Caco-2 (cell line): ENCODE measurements around the gene HIVEP3. TPM values are rescaled to one million over a fixed set of nuclear protein-coding genes. Genes with fewer than 3 reads are reported as not detected.

ENCODE experiments used
- BruUV-seq: library from RNA; stranded (reverse); fragments of 400-500 nt; replicated peaks from 2 replicates; lab custom pipeline; 2021; lab: Mats Ljungman, UMichigan
- CTCF ChIA-PET: fragments of 300-600 bp; sonication (Branson Sonifier 250); formaldehyde crosslinking; loops from one replicate; lab custom pipeline; 2022; ENCODE audit warnings: antibody characterized with exemption; lab: Charles Lee
- POLR2A ChIA-PET: fragments of 300-600 bp; sonication (Branson Sonifier 250); formaldehyde crosslinking; loops from one replicate; lab custom pipeline; 2022; ENCODE audit warnings: antibody characterized with exemption; lab: Charles Lee
- DNase-seq, 2 experiments: peaks; one replicate each; pipeline versions ENCODE4 v3.0.0 to v3.0.0-alpha.2; 2020 to 2022
- H3K27me3 ChIP-seq: replicated peaks from 2 replicates; pipeline ENCODE4 v1.6.0; 2011; ENCODE audit warnings: low read length; ENCODE audit not compliant: control insufficient read depth, insufficient read depth
- H3K36me3 ChIP-seq: 2 replicates; pipeline ENCODE4 v1.5.1; 2011; ENCODE audit warnings: low read length; ENCODE audit not compliant: control insufficient read depth, insufficient read depth
- H3K4me1 ChIP-seq: fragments of 250-450 bp; sonication (Bioruptor Pico); 2 replicates; pipeline ENCODE4 v1.5.1; 2020; ENCODE audit warnings: mild to moderate bottlenecking
- H3K4me3 ChIP-seq: 2 replicates; pipeline ENCODE4 v1.5.1; 2011; ENCODE audit warnings: low read depth, mild to moderate bottlenecking, control low read depth, low read length
- H3K9me3 ChIP-seq: fragments of 250-450 bp; sonication (Bioruptor Pico); 2 replicates; pipeline ENCODE4 v1.5.1; 2020; ENCODE audit warnings: mild to moderate bottlenecking, moderate library complexity
- H3K27ac Mint-ChIP-seq: one replicate; pipeline ENCODE4 v1.8.0; 2022; ENCODE audit warnings: mixed read lengths; ENCODE audit not compliant: unreplicated experiment
- H3K27me3 Mint-ChIP-seq: one replicate; pipeline ENCODE4 v1.8.0; 2022; ENCODE audit warnings: mixed read lengths; ENCODE audit not compliant: insufficient read depth, unreplicated experiment
- H3K36me3 Mint-ChIP-seq: one replicate; pipeline ENCODE4 v1.8.0; 2022; ENCODE audit warnings: mild to moderate bottlenecking, mixed read lengths; ENCODE audit not compliant: insufficient read depth, unreplicated experiment
- H3K4me1 Mint-ChIP-seq: one replicate; pipeline ENCODE4 v1.8.0; 2022; ENCODE audit warnings: low read depth, mixed read lengths; ENCODE audit not compliant: unreplicated experiment
- H3K4me3 Mint-ChIP-seq: one replicate; pipeline ENCODE4 v1.8.0; 2022; ENCODE audit warnings: mild to moderate bottlenecking, moderate library complexity, mixed read lengths; ENCODE audit not compliant: unreplicated experiment
- H3K9me3 Mint-ChIP-seq: one replicate; pipeline ENCODE4 v1.8.0; 2022; ENCODE audit warnings: mixed read lengths; ENCODE audit not compliant: unreplicated experiment
- CTCF ChIP-seq, 2 experiments: fragments of 200-600 bp in 1 of 2; IDR thresholded peaks; 1 replicate in 1 of 2; 2 replicates in 1 of 2; pipeline versions ENCODE4 v1.5.1 to v1.8.0; 2011 to 2022; ENCODE audit warnings: antibody characterized with exemption in 1 of 2, control low read depth in 1 of 2, inconsistent platforms in 1 of 2, low read depth in 1 of 2, low read length in 1 of 2, mild to moderate bottlenecking in 1 of 2, moderate library complexity in 1 of 2; ENCODE audit not compliant: insufficient read depth in 1 of 2, severe bottlenecking in 1 of 2, unreplicated experiment in 1 of 2
- intact Hi-C: fragments of 100-400 bp; cut with micrococcal nuclease; formaldehyde crosslinking; loops from one replicate; pipeline ENCODE4 v1.10.0; 2022; ENCODE audit not compliant: unreplicated experiment
- total RNA-seq: library from RNA; stranded (reverse); gene quantifications from 2 replicates; pipeline ENCODE4 v1.2.3, GENCODE V29; 2022

Gene HIVEP3
- total RNA-seq, 1 experiment from 2014 or later, result 0.25 TPM

GRCh38 chr1:41576206-41576605 is 342.5 kb downstream of the HIVEP3 start:
- POLR2A ChIA-PET, result no interaction called here
- no peaks in the 10 kb centered on the region for H3K27me3 ChIP-seq
- H3K36me3 ChIP-seq, result no peaks in the 10 kb centered on the region
- H3K4me3 ChIP-seq, result no peak overlapping the region
- Mint-ChIP-seq H3K9me3 (no peaks in the 10 kb centered on the region), H3K27ac (no peak overlapping the region), H3K4me1 (no peaks in the 10 kb centered on the region), H3K27me3 (peaks cover 16% of the 10 kb centered on the region), H3K36me3 (no peaks in the 10 kb centered on the region), H3K4me3 (no peak overlapping the region)
- BruUV-seq, result no TSS peak
- no peak for TF ChIP-seq CTCF (IDR thresholded peaks at IDR 0.05; ENCODE audit: insufficient read depth in 1 of 2, low read depth in 1 of 2, low read length in 1 of 2, severe bottlenecking in 1 of 2, unreplicated experiment in 1 of 2)
- intact Hi-C loops, result loop anchor here (10.0 kb wide), 1 partner anchor 429 kb away; no protein-coding TSS in a partner anchor
- H3K9me3 ChIP-seq, result no peaks in the 10 kb centered on the region
- DNase-seq, result no peak
- CTCF ChIA-PET, result no interaction called here
- H3K4me1 ChIP-seq, result no peaks in the 10 kb centered on the region

GRCh38 chr1:41574842-41575241 is 343.9 kb downstream of the HIVEP3 start:
- no peaks in the 10 kb centered on the region for H3K4me1 ChIP-seq
- intact Hi-C loops, result loop anchor here (1.0 to 10.0 kb wide), 2 partner anchors 220 to 430 kb away; no protein-coding TSS in a partner anchor
- H3K4me3 ChIP-seq, result no peak overlapping the region
- POLR2A ChIA-PET, result interaction anchor here (0.5 kb wide), 1 partner anchor 1094 kb away, joined by 3 read pairs; no protein-coding TSS in a partner anchor
- DNase-seq, result no peak
- Mint-ChIP-seq H3K4me3 (no peak overlapping the region), H3K36me3 (no peaks in the 10 kb centered on the region), H3K4me1 (no peaks in the 10 kb centered on the region), H3K27ac (no peak overlapping the region), H3K27me3 (peaks cover 14% of the 10 kb centered on the region), H3K9me3 (no peaks in the 10 kb centered on the region)
- H3K36me3 ChIP-seq, result no peaks in the 10 kb centered on the region
- TF ChIP-seq CTCF (IDR thresholded peaks at IDR 0.05; ENCODE audit: insufficient read depth in 1 of 2, low read depth in 1 of 2, low read length in 1 of 2, severe bottlenecking in 1 of 2, unreplicated experiment in 1 of 2), result no peak
- BruUV-seq, result no TSS peak
- CTCF ChIA-PET, result interaction anchor here (1.0 kb wide), 1 partner anchor 15 kb away, joined by 3 read pairs; no protein-coding TSS in a partner anchor
- H3K9me3 ChIP-seq, result no peaks in the 10 kb centered on the region
- H3K27me3 ChIP-seq, result no peaks in the 10 kb centered on the region

GRCh38 chr1:41573785-41574713 is 344.7 kb downstream of the HIVEP3 start:
- no peaks in the 10 kb centered on the region for H3K4me1 Mint-ChIP-seq
- H3K9me3 Mint-ChIP-seq, result no peaks in the 10 kb centered on the region
- Histone ChIP-seq H3K4me3 (no peak overlapping the region), H3K4me1 (no peaks in the 10 kb centered on the region), H3K9me3 (no peaks in the 10 kb centered on the region), H3K27me3 (no peaks in the 10 kb centered on the region), H3K36me3 (no peaks in the 10 kb centered on the region)
- no TSS peak for BruUV-seq
- DNase-seq, result peak; percentile 68 to 69
- TF ChIP-seq CTCF (IDR thresholded peaks at IDR 0.05; ENCODE audit: insufficient read depth in 1 of 2, low read depth in 1 of 2, low read length in 1 of 2, severe bottlenecking in 1 of 2, unreplicated experiment in 1 of 2), result peak; percentile 52 to 75
- no peak overlapping the region for H3K4me3 Mint-ChIP-seq
- ChIA-PET POLR2A (no interaction called here), CTCF (interaction anchor here (1.0 kb wide), 1 partner anchor 16 kb away, joined by 3 read pairs; no protein-coding TSS in a partner anchor)
- no peaks in the 10 kb centered on the region for H3K36me3 Mint-ChIP-seq
- no peak overlapping the region for H3K27ac Mint-ChIP-seq
- H3K27me3 Mint-ChIP-seq, result peaks cover 13% of the 10 kb centered on the region
- intact Hi-C loops, result loop anchor here (1.0 to 10.0 kb wide), 2 partner anchors 221 to 431 kb away; no protein-coding TSS in a partner anchor
